MG63 (cell line): Measurements from ENCODE around the gene PRSS2. TPM values are rescaled to one million over a fixed set of nuclear protein-coding genes. Genes with fewer than 3 reads are reported as not detected.
"Not testable (repeated sequence)": the region's sequence is repeated elsewhere in the genome, so short reads cannot be mapped to it uniquely, and the experiment has no call there.

ENCODE experiments used
- DNase-seq: peaks from one replicate; pipeline ENCODE4 v3.0.0-alpha.2; 2020
- H3K27me3 ChIP-seq: fragments of 250-450 bp; sonication (Bioruptor Pico); 2 replicates; pipeline ENCODE4 v1.5.1; 2020; ENCODE audit warnings: mild to moderate bottlenecking, moderate library complexity
- H3K36me3 ChIP-seq: fragments of 250-450 bp; sonication (Bioruptor Pico); 2 replicates; pipeline ENCODE4 v1.5.1; 2020; ENCODE audit warnings: mild to moderate bottlenecking, moderate library complexity
- H3K4me3 ChIP-seq: fragments of 250-450 bp; sonication (Bioruptor Pico); 2 replicates; pipeline ENCODE4 v1.5.1; 2020; ENCODE audit warnings: mild to moderate bottlenecking, moderate library complexity
- H3K9me3 ChIP-seq: fragments of 250-450 bp; sonication (Bioruptor Pico); 2 replicates; pipeline ENCODE4 v1.5.1; 2020; ENCODE audit warnings: mild to moderate bottlenecking, moderate library complexity
- total RNA-seq: library from RNA; depleted of rRNA; stranded (reverse); fragments of >200 nt; shearing (Covaris generic); gene quantifications from 2 replicates; pipeline ENCODE4 v1.2.3, GENCODE V29; 2014; ENCODE audit warnings: low replicate concordance; rRNA removed

PRSS2 gene
- total RNA-seq: not detected in 2 replicates

DNA sequence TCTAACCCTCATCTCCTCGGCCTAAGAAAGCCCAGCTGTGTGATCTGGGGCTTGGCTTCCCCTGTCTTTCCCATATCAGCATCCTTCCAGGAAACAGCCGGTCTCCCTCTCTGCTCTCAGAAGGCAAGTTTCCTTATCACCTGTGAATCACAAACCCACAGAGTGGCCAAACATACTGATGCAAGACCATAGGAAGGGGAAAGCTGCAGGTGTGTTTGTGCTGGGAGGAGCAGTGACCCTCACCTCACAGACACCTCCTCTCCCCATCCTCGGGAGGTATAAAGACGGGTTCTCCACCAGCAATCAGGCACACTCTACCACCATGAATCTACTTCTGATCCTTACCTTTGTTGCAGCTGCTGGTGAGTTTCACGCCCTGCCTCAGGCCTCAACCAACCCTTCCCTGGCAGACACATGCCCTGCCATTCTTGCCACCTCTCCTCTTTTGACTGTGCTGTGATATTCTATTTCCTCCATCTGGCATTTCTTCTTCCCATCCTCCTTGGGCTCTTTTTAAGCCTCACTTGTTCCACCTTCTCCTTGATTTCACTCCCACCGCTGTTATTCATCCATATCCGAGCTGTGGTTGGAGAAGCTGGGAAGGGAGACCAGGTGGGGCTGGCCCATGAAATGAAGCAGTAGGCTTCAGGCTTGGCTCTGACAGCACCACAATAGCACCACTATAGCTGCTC is at the start of gene PRSS2:
TSS of gene PRSS2 (plus strand) at position 310 of the 692 bp plus-strand sequence. CDS start at position 323, 13 bp downstream.
- H3K4me3 ChIP-seq: no peak within 1 kb of the TSS
- no peaks in the 10 kb centered on the region for H3K27me3 ChIP-seq
- no peak for DNase-seq
- H3K9me3 ChIP-seq: no peaks in the 10 kb centered on the region
- no peaks in the 10 kb centered on the region for H3K36me3 ChIP-seq

- no peaks in the 10 kb centered on the region for H3K27me3 ChIP-seq
- H3K4me3 ChIP-seq: no peak overlapping the region
- no peak for DNase-seq
- H3K9me3 ChIP-seq: no peaks in the 10 kb centered on the region
- no peaks in the 10 kb centered on the region for H3K36me3 ChIP-seq
Measured at GRCh38 chr7:142720986-142721385, 49.8 kb upstream of the PRSS2 start.

DNA sequence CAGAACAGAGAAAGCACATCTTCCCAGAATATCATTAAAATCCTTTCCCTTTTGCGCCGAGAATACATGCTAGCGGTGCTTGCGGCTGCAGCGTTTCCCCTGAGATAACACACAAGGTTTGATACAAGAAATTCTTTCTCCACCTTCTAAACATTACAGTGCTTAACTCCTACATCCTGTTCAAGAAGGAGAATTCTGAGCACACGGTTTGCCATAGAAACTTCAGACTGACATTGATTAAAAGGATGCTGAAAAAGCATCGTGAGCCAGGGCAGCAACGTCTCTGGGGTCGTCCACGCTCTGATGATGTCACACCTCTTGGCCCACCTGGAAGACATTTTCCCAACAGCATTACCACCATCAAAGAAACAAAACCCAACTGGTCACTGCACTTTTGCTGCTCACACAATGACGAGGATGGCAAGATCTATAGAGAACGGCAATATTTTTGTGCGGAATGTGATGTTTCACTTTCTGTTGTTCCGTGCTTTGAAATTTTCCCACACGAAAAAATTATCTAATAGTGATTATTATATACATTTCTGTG is 48.4 kb upstream of the PRSS2 start:
- H3K4me3 ChIP-seq: no peak overlapping the region
- no peaks in the 10 kb centered on the region for H3K27me3 ChIP-seq
- DNase-seq: no peak
- H3K36me3 ChIP-seq: no peaks in the 10 kb centered on the region
- no peaks in the 10 kb centered on the region for H3K9me3 ChIP-seq

DNA sequence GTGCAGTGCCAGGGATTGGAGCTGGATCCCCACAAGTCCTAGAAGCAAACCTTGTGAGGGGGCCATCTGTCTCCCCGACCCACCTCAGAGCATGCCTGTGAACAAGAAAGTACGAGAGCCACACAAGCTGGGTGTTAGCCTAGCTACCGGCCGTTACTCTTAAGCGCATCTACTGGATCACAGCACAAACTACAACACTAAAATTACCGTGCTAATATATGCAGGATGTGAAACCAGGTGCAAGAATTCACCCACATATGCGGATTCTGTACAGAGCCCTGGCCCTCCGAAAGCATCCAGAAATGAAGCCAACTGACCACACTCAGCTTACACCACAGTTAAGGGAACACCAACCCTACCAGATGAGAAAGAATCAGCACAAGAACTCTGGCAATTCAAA is 37.5 kb upstream of the PRSS2 start:
- Histone ChIP-seq H3K4me3 (no peak overlapping the region), H3K36me3 (no peaks in the 10 kb centered on the region), H3K9me3 (no peaks in the 10 kb centered on the region), H3K27me3 (no peaks in the 10 kb centered on the region)
- DNase-seq: no peak

GRCh38 chr7:142739923-142740492 is 30.8 kb upstream of the PRSS2 start:
- no peak for DNase-seq
- Histone ChIP-seq H3K9me3 (no peaks in the 10 kb centered on the region), H3K4me3 (no peak overlapping the region), H3K27me3 (no peaks in the 10 kb centered on the region), H3K36me3 (no peaks in the 10 kb centered on the region)

DNA sequence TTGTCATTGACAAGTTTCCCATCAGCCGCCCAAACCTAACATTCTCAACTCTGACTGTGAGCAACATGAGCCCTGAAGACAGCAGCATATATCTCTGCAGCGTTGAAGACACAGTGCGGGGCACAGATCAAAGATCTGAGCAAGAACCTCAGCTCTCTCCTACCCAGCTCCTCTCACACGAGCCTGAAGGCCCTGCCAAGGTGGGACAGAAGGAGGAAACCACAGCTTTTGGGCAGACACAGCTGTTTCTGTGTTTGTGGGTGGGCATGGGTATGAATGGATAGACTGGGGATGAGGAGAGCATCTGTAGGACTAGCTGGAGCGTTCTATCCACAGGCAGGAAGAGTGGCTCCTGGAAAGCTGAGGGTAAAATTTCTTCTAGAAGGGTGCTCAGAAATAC is 30.0 kb upstream of the PRSS2 start:
- Histone ChIP-seq H3K9me3 (no peaks in the 10 kb centered on the region), H3K27me3 (no peaks in the 10 kb centered on the region), H3K36me3 (no peaks in the 10 kb centered on the region), H3K4me3 (no peak overlapping the region)
- no peak for DNase-seq

GRCh38 chr7:142741932-142742331 is 28.8 kb upstream of the PRSS2 start:
- not testable (repeated sequence) for H3K9me3 ChIP-seq, H3K36me3 ChIP-seq, H3K4me3 ChIP-seq, H3K27me3 ChIP-seq, DNase-seq

GRCh38 chr7:142745091-142745635 is 25.6 kb upstream of the PRSS2 start:
- DNase-seq: peak; percentile 31
- H3K4me3 ChIP-seq: no peak overlapping the region

GRCh38 chr7:142745745-142746144 is 25.0 kb upstream of the PRSS2 start:
- H3K9me3 ChIP-seq: no peaks in the 10 kb centered on the region
- no peak for DNase-seq

More at GRCh38 chr7:142745091-142745635, 25.6 kb upstream of the PRSS2 start:
- no peaks in the 10 kb centered on the region for H3K36me3 ChIP-seq
- no peaks in the 10 kb centered on the region for H3K27me3 ChIP-seq
- no peaks in the 10 kb centered on the region for H3K9me3 ChIP-seq

DNA sequence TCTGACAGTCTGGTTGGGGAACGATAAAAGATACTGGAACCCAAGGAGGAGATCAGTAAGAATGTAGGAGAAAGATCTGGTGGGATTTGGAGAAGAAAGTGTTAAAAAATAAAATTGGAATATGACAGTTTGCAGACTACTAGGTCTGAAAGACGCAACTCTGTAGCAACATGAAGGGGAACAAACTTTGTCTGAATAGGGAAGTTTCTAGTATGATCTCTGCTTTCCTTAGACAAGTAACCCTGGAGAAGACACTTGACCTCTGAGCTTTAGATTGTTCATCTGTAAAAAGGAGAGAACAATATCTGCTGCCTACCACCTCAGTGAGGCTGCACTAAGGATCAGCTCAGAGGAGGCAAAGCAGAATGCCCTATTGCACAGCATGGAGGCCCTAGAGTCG is 24.5 kb upstream of the PRSS2 start:
- H3K36me3 ChIP-seq: no peaks in the 10 kb centered on the region
- no peak for DNase-seq
- H3K4me3 ChIP-seq: no peak overlapping the region
- H3K9me3 ChIP-seq: no peaks in the 10 kb centered on the region
- H3K27me3 ChIP-seq: no peaks in the 10 kb centered on the region

More at GRCh38 chr7:142745745-142746144, 25.0 kb upstream of the PRSS2 start:
- H3K36me3 ChIP-seq: no peaks in the 10 kb centered on the region
- no peak overlapping the region for H3K4me3 ChIP-seq
- no peaks in the 10 kb centered on the region for H3K27me3 ChIP-seq

DNA sequence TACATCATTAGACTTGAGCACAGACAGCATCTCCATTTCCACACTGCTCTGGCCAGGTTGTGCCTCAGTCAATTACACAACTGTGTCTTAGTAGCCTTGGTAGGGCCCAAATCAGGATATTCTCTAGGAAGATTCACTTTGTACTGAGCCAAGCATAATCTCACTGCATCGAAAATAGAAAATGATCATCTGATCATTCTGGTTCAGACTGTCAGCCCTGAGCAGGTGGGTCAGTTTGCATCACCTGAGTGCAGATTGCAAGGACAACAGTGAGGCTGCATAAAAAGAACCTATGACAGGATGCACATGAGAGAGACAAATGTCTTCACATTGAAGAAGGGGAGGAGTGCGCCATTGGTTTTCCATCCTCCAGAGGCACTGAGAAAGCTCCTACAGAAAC is 22.4 kb upstream of the PRSS2 start:
- H3K4me3 ChIP-seq, DNase-seq, H3K36me3 ChIP-seq, H3K27me3 ChIP-seq, H3K9me3 ChIP-seq: not testable (repeated sequence)

- Histone ChIP-seq H3K27me3 (no peaks in the 10 kb centered on the region), H3K4me3 (no peak within 1 kb of the TSS), H3K36me3 (no peaks in the 10 kb centered on the region), H3K9me3 (no peaks in the 10 kb centered on the region)
- DNase-seq: no peak
Measured at GRCh38 chr7:142749218-142749993, 21.4 kb upstream of the PRSS2 start, which contains the start of gene PRSS1. Gene PRSS1, plus strand, starts transcription at chr7:142749472. Its CDS starts 13 bp downstream, at chr7:142749485.

GRCh38 chr7:142750321-142750938 is 20.3 kb upstream of the PRSS2 start:
- no peak for DNase-seq

GRCh38 chr7:142751526-142752175 is 19.1 kb upstream of the PRSS2 start:
- not testable (repeated sequence) for H3K9me3 ChIP-seq, H3K4me3 ChIP-seq, H3K36me3 ChIP-seq, H3K27me3 ChIP-seq, DNase-seq

More at GRCh38 chr7:142750321-142750938, 20.3 kb upstream of the PRSS2 start:
- Histone ChIP-seq H3K27me3 (no peaks in the 10 kb centered on the region), H3K9me3 (no peaks in the 10 kb centered on the region), H3K4me3 (no peak overlapping the region), H3K36me3 (no peaks in the 10 kb centered on the region)

- no peaks in the 10 kb centered on the region for H3K9me3 ChIP-seq
- no peak overlapping the region for H3K4me3 ChIP-seq
- DNase-seq: no peak
- H3K27me3 ChIP-seq: no peaks in the 10 kb centered on the region
- H3K36me3 ChIP-seq: no peaks in the 10 kb centered on the region
Measured at GRCh38 chr7:142752376-142753225, 18.2 kb upstream of the PRSS2 start.
